Measurements from ENCODE around the gene CTRB2.
"Not testable (repeated sequence)": the region's sequence is repeated elsewhere in the genome, so short reads cannot be mapped to it uniquely, and the experiment has no call there.

The CTRB2 gene

DNA sequence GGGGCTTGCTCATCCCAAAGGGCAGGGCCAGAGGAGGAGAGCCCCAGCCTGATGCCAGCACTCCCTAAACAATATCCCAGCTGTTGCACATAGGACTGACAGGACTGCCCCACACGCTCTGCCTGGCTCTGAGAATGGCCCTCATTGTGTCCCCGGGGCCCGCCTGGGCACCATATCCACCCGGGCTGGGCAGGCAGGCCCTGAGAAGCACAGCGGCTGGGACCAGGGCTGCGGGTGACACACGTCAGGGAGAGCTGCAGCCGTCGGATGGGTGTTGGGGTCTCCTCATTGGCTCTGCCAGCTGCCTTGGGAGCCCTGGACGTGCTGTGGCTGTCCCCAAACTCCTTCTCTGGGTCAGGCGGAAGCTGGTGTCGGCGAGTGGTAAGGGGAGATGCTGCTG lies 40.3 kb upstream of the CTRB2 start:
- no peak for DNase-seq
- TF ChIP-seq POLR2A (IDR thresholded peaks at IDR 0.05; ENCODE audit: low read length) (no peak), GATA1 (IDR thresholded peaks at IDR 0.05; ENCODE audit: low read depth, low read length) (no peak)

DNA sequence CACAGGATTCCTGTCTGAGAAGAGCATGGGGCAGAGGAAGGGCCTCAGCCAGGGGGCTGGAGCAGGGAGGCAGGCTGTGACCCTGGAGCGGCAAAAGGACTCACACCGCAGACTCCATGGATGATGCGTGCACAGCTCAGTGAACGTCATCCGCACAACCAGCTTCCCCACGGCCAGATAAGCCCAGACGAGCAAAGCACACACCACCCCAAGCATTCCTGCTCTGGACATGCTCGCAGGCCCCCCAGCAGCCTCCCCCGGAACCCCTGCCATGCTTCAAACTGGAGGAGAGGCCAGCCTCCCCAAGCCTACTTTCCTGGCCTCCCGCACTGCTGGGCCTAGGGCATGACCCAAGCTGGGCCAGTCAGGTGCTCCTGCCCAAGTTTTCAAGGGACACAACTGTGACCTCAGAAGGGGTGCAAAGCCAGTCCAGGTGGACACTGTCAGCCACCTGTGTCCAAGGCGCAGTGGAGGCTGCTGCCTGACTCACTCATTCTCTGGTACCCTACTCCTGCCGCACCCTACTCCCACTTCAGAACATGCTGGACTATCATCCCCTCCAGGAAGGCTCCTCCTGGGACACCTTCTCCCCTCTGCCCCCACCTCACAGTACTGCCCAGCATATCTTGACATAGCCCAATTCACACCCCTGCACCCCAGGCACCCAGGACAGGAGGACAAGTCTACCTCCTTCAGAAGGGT lies 39.7 kb upstream of the CTRB2 start:
- DNase-seq, result no peak
- TF ChIP-seq POLR2A (IDR thresholded peaks at IDR 0.05; ENCODE audit: low read length), result no peak
- no peak for TF ChIP-seq GATA1 (IDR thresholded peaks at IDR 0.05; ENCODE audit: low read depth, low read length)

DNA sequence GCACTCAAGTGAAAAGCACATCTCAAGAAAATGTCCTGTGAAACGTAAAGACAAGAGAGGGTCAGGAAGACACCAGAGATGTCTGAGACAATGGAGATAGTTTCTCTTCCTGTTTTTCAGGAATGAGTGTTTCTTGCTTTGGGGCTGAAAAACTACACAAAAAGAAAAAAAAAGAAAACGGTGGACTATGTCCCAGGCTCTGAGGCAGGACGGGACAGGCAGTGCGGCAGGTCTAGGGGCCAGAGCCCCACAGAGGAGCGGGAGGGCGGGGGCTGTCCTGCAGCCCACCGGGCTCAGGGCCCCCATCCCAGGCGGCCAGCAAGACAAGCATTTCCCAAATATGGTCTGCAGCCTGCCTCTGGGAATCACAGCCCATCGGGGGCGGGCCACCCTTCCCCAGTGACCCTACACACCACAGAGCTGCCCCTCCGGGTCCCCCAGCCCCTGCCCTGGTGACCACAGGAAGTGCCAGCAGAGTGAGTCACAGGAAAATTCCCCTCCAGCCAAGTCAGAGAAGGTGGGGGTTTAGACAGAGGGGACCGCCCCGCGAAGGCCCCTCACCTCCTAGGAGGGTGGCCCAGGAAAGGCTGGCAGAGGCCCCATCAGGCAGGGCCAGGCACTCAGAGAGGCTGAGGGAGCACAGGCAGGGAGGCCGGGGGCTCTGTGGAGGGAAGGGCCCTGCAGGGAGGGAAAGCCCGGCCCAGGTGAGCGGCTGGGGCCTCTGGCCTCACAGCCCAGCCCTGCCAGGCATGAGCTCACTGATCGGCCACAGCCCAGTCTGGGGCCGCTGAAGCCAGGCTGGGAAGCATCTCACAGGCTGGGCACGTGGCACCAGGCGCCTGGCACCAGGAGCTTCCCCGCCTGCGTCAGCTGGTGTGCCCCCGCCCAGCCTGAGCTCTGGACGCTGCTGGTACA lies 38.1 kb upstream of the CTRB2 start:
- TF ChIP-seq GATA1 (IDR thresholded peaks at IDR 0.05; ENCODE audit: low read depth, low read length) (no peak), POLR2A (IDR thresholded peaks at IDR 0.05; ENCODE audit: low read length) (no peak)
- no peak for DNase-seq

- TF ChIP-seq POLR2A (IDR thresholded peaks at IDR 0.05; ENCODE audit: low read length) (no peak), GATA1 (IDR thresholded peaks at IDR 0.05; ENCODE audit: low read depth, low read length) (no peak)
- no peak for DNase-seq
Observed at GRCh38 chr16:75244225-75244809, 37.4 kb upstream of the CTRB2 start.

GRCh38 chr16:75243667-75244224 lies 36.8 kb upstream of the CTRB2 start:
- no peak for DNase-seq
- TF ChIP-seq POLR2A (IDR thresholded peaks at IDR 0.05; ENCODE audit: low read length) (no peak), GATA1 (IDR thresholded peaks at IDR 0.05; ENCODE audit: low read depth, low read length) (no peak)

GRCh38 chr16:75242436-75243078 lies 35.6 kb upstream of the CTRB2 start:
- DNase-seq, result not testable (repeated sequence)

- no peak for DNase-seq
- no peak for TF ChIP-seq POLR2A (IDR thresholded peaks at IDR 0.05; ENCODE audit: low read length)
- no peak for TF ChIP-seq GATA1 (IDR thresholded peaks at IDR 0.05; ENCODE audit: low read depth, low read length)
Observed at GRCh38 chr16:75241955-75242354, 35.0 kb upstream of the CTRB2 start.

DNA sequence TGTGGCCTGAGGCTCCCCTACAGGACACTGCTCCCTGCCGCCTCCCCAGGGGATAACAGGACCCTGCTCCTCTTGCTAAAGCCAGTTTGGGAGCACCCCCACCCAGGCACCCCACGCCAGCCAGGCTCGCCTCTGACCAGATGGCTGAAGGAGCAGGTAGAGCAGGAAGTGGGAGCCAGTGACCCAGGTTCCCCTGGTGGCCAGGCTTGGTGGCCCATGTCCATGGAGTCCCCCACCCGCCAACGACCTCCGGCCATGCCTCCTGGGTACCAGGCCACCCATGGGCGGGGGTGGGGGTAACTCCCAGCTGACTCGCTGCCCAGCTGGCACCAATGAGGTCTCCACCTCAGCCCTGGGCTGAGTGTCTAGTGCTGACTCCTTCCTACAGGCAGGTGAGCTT lies 34.5 kb upstream of the CTRB2 start:
- no peak for DNase-seq
- TF ChIP-seq POLR2A (IDR thresholded peaks at IDR 0.05; ENCODE audit: low read length) (no peak), GATA1 (IDR thresholded peaks at IDR 0.05; ENCODE audit: low read depth, low read length) (no peak)

GRCh38 chr16:75240633-75241032 lies 33.7 kb upstream of the CTRB2 start:
- not testable (repeated sequence) for DNase-seq

DNA sequence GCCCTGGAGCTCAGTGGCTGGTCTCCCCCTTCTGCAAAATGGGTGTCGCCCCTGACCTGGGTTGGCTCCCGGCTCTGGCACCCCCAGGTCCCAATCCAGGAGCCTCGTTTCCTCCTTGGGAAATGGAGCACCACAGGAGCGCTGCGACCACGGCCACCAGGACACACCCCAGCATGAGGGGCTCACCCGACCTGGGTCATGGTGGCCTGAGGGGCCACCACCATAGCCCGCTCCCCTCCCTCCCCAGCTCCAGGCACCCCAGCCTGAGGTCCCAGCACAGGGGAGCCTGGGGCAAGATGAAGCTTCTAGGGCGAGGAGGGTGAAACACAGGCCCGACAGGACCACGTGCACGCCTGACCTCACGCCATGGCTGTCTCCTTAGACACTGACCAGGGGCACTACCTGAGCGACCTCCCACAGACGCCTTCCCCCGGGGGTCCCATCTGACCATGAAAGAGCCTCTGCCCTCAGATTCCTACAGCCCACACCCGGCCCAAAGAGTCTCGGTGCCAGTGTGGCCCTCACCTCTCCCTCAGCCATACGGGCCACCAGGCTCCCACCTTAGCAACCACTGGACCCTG lies 32.7 kb upstream of the CTRB2 start:
- no peak for DNase-seq
- TF ChIP-seq GATA1 (IDR thresholded peaks at IDR 0.05; ENCODE audit: low read depth, low read length) (no peak), POLR2A (IDR thresholded peaks at IDR 0.05; ENCODE audit: low read length) (no peak)

GRCh38 chr16:75238853-75239541 lies 32.0 kb upstream of the CTRB2 start:
- no peak for TF ChIP-seq POLR2A (IDR thresholded peaks at IDR 0.05; ENCODE audit: low read length)
- no peak for TF ChIP-seq GATA1 (IDR thresholded peaks at IDR 0.05; ENCODE audit: low read depth, low read length)
- peak in 1 of 2 experiments; percentile 31 for DNase-seq

- no peak for TF ChIP-seq GATA1 (IDR thresholded peaks at IDR 0.05; ENCODE audit: low read depth, low read length)
- no peak for TF ChIP-seq POLR2A (IDR thresholded peaks at IDR 0.05; ENCODE audit: low read length)
Observed at GRCh38 chr16:75238132-75238852, 31.3 kb upstream of the CTRB2 start.

More at GRCh38 chr16:75238132-75238852, 31.3 kb upstream of the CTRB2 start:
- DNase-seq, result peak; percentile 26 to 37

Data from erythroblast (primary cell).